Germinal center (tissue), 1 donor: ENCODE data around the gene OSBPL2.

Experiments used
- DNase-seq: peaks from one replicate; pipeline ENCODE4 v3.0.0; 2012; ENCODE audit warnings: mixed read lengths, low spot score

Gene OSBPL2

DNA sequence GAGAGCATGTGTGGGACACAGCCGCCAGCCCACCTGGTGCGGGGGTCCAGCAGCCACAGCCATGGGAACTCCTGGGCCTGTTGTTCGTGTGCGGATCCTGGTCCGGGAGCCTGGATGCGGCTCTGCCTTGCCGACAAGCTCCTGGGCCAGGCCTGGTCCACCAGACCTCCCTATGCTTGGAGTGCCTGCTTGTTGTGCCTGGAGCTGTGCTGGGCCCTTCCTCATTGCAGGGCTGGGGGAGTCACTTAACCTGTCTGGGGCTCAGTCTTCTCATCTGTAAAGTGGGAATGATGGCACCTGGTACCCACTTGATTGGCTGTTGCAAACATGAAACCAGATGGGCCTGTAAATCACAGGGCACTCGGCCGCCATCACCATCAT, 2.6 kb upstream of the OSBPL2 start:
- no peak for DNase-seq

DNA sequence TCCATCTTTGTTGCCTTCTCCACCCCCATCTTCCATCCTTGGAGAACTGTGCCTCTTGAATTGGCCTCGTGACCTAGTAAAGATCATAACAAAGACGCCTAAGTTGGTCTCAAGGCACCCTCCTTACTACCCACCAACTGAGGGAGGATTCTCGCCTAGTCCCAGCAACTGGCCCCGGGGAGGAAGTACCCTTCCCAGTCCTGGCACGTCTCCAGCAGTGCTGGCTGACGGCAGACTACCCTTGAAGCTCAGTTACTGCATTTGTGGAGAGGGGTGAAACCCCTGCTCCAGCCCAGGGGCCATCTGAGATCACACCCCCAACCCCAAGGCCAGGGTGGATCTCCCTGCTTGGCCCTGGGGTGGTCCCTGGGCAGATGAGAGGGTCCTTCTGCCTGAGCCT, 2.1 kb upstream of the OSBPL2 start:
- DNase-seq, result no peak

DNA sequence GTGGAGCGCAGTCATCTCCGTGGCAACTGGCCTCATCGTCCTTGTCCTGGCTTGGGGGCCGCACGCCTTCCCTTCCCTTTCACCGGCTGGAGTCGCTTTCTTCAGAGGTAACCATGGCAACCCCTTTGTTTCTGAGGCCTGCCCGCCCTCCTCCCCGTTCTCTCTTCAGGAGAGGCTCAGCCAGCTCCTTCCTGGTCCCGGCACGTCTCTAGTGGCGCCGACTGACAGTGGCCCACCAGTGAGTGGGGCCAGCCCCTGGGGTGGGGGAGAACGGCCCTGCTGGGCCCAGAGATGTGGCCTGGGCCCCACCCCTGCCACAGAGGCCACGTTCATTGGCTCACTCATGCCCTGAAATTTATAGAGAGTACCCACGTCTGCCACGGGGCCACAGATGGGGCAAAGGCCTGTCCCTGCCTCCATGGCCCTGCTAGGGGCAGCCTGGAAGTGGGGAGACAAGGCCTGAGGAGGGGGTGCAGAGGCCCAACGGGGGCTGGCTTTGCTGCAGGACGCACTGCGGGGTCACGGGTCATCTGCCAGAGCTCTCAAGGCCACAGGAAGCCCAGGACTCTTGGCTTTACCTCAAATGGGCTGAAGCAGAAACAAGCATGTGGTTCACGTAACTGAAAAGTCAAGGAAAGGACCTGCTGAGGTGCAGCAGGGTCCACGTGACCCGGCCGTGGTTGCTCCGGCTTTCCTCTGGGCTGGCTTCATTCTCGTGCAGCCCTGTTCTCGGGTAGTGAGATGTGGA, 1.4 kb upstream of the OSBPL2 start:
- DNase-seq, result no peak

DNA sequence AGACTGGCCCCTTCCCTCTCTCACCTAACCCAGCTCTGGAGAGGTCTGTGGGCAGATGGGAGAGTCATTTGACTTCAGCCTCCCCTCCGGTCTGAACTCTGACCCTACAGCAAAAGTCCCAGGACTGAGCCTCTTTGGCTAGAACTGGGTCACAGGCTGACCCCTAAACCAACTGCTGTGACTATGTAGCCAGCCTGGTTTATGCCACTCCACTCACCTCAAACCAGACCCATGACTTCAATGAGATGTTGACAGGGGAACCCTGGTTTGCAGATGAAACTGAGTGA, 864 bp upstream of the OSBPL2 start:
- DNase-seq, result no peak

DNA sequence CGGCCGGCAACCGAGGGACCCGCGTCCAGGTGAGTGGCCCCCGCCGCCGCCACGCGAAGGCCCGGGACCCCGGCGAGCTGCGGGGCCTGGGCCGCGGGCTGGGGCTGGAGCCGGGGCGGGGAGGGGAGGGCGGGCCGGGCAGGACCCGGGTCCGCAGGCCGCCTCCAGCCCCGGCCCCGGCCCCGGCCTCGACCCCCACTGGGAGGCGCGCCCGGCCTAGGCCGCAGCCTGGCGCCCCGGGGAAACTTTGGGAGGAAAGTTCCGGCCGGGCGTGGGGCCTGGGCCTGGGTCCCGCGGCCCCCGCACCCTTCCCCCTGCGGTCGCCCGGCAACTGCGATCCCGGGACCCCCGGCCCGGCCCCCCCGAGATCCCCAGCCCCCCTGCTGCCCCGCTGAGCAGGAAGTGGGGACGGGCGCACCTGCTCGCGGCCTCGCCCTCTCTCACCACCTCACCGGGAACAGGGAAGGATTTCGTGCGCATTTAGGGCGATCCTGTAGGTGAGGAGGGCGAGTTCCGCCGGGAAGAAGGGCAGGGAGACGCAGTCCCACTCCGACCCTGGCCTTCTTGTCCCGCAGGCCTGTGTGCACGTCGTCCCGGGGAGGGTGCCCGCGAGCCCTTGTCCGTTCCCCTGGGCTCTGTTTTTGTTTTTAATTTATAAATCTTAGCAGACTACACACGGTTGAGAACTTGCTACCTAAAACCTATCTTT, 402 bp downstream of the OSBPL2 start:
- peak; percentile 42 for DNase-seq

DNA sequence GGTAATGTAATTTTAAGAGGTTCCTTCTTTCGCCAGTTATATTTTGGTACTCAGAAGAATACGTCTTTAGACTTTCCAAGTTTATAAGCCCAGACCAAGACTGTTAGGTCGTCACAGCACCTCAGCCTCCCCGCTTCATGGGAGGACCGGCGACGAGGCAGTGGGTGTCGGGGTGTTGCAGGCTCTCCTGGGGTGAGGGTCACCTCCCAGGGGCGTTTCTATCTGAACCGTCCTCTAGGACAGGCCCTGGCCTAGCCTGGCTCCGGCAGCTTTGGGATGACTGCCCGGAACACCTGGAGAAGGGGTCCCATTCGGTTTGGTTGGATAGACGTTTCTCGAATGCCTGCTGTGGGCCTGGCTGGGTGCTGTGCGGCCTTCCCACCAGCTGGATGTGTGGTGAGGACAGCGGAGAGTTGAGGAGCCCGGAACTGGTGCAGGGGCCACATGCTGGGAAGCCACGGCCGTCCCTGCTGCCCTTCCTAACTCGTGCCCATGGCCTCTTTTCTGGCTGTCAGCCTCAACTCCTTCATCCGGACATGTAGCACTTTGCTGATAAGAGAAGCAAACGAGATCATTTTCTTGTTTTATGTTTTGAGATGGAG, 1.1 kb downstream of the OSBPL2 start:
- no peak for DNase-seq

DNA sequence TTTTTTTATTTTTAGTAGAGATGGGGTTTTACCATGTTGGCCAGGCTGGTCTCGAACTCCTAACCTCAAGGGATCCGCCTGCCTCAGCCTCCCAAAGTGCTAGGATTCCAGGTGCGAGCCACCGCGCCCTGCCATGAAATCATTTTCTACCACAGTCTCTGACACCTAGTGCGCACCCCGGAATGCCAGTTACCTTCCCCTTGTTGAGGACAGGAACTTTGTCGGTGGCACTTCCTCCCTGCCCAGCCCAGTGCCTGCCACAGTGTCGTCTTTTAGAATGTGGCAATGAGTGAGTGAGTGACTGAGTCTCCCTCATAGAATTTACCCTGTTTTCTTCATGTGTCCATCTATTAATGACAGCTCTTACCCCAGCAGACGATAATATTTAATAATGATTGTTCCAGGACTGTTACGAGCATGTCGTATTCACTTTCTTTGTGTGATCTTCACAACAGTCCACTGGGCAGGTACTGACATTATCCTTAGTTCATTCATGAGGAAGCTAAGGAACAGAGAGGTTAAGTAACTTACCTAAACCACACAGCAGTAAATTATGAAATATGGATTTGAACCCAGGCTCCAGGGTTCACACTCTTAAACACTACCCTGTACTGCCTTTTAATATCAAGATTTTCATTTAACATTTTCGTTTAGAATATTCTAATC, 1.8 kb downstream of the OSBPL2 start:
- DNase-seq, result no peak

DNA sequence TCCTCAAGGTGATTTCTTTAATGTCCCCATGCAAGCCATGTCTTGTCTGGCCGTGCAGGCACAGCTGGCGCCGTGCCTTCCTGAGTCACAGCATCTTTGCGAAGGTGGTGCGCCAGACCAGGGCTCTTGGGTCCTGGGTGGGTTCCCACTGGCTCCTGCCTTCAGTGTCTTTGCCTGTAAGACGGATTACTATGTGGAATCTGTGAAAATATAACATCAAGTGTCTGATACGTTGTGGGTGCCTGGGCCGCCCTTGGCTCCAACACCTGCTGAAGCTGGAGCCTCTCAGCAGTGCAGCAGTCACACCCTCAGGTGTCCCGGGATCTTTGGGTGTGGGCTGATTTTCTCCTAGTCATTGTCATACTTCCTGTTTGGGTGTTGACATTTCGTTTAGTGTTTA, 3.2 kb downstream of the OSBPL2 start:
- DNase-seq, result no peak

DNA sequence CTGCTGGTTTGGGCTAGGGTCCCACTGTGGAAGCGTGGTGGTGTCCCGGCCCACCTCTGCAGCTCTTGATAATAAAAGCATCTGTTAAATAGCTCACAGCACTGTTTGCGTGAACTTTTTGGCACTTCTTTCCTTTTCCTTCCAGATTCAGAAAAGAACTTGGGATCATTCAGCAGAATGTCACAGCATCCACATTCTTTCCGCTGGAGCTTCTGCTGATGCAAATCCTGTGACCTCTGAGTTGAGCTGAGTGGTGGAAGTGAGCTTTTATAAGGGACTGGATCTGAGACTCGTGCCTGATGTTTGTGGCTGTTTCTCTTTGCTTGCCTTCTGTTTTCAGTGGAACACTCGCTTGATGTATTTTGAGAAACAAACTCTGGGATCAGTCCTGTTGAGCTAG, 3.9 kb downstream of the OSBPL2 start:
- no peak for DNase-seq

DNA sequence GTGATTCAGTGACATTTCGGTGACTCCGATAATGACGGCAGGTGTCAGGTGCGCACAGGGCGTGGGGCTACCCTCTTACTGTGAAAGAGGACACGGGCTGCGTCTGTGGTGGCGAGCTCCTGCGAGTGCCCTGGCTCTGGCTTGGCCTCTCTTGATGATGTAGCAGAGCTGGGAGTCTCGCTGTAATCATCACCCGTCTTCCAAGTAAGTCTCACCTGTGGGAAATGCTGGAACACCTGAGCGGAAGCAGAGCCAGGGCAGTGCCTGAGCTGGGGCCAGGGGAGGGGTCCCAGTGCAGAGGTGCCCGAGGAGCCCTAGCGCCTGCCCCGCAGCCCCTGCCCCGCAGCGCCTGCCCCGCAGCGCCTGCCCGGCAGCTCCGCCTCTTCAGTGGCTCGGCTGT, 4.8 kb downstream of the OSBPL2 start:
- no peak for DNase-seq

DNA sequence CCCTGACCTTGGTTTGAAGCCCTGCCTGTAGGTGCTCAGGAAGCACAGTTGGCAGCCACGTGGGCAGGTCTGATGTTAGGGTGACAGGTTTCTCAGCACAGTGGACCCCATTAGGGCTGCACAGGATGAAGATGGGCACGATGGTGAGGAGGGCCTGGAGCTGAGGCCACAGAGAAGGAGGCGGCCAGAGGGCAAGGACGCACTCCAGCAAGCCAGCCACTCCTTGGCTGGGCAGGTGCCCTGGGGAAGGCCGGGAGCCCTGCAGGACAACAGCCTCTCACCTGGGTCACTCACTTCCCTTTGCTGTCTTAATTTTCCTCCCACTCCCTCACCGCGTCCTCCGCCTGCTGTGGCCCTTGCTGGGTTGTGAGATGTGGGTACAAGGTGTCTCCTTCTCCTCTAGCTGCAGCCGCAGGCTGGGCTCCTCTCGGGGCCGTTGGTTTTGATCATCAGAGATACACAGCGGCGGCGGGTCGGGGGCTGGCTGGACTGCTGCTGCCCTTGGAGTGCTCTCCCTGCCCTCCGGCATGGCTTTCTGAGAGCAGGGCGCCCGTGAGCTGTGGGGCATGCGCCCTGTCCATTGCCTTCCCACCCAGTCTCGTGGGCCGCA, 5.7 kb downstream of the OSBPL2 start:
- no peak for DNase-seq

DNA sequence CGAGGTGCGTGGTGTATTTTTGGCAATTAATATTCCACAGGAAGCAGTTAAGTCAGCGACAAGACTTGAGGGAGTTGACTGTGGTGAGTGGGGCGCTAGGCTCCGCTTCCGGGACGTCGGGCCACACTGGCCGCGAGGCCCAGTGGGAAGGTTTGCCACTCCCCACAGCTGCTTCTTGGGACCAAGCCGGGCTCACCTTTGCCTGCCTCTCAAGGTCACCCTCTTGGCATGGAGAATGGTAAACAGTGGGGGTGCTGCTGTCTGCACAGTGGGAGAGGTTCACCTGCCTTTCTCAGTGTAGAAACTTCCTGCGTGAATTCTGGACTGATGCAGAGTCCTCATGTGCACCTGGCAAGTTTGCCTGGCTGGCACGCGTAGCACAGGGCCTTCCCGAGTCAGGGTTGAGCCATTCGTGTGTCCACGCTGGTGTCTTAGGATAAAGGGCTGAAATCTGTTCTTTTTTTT, 6.4 kb downstream of the OSBPL2 start:
- DNase-seq, result no peak

DNA sequence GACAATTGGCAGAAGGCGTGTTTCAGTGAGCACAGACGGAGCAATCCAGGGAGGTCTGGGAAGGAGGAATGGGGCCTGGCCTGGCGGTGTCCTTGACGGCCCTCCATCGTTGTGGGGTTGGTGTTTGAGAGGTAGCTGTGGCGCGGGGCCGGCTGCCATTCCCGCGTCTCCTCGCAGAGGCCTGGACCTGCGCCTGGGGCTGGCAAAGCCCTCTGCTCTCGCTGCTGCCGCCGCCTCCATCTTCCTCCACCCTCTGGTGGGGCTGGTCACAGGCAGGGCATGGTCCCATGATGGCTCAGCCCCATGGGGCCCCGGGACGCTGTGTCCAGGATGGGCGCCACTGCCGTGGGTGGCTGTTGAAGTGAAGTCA, 7.6 kb downstream of the OSBPL2 start:
- DNase-seq, result no peak

DNA sequence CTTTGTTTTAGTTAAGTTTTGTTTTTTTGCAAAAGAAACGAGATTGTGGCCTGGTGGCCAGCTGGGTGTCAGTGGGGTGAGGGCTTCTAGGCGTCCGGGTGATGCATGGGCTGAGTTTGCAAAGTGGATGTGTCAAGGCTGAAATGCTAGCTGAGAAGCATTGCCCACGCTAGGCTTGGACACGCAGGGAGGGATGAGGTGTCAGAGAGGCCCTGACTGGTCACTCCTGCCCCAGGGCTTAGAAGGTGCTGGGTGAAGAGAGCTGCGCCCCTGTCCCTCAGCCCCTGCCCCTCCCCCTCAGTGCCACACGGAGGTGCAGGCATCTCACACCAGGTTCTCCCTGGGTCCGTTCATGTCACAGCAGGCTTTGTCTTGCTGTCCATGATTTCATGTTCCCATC, 8.1 kb downstream of the OSBPL2 start:
- DNase-seq, result no peak

DNA sequence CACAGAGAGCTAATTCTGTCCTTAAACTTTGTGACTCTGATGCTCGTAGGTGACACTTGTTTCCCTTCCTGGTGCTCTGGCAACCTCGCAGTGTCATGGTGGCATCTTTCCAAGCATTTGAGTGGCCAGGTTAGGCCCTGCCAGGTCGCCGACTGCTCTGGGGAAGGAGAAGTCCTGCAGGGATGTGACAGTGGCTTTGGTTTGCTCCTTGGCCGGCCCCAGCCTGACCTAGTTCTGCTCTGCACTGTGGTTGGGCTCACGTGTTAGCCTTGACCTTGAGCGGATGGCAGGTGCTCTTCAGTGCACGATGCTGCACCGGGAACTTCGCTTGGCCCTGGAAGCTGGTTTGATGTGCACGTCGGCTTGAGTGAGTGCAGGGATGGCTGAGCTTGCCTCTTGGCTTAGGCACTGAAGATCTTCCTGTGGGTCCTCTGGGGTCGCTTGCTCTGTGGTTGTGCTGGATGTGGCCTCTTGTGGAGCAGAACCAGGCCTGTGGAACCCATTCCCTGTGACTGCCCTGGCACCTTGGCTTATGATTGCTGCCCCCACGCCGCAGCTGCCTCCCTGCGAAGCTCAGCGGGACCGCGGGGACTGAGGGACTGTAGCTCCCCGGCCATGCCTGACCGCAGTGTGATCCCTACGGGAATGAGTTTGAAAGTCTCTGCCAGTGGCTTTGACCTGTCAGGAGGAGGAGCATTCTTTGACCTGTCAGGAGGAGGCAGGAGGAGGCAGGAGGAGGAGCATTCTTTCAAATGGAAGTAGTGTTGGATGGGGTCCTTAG, 8.7 kb downstream of the OSBPL2 start:
- no peak for DNase-seq

DNA sequence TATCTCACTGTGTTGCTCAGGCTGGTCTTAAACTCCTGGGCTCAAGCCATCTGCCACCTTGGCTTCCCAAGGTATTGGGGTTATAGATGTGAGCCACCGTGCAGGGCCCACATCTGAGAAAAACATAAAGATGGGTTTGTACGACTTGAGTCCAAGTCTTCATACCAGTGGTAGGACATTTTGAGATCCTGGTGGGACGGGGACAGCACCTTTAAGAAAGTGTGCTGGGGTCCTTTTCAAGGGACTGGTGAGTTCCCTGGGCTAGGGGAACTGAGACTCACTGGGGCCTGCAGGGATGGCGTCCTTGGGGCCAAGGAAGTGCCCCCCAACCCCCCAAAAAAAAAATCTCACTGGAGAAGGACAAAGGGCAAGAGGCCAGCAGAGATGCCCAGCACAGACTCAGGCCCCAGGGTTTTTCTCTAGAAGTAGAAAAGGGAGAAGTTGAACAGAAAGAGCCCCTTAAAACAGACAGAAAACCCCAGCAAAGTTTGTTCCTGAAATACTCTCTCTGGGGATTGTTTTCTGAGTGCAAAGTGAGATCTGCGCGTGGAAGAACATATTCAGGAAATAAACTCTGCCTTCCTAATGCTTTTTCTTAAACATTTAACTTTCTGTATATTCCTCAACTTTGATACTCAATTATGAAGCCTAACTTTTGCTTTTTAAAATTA, 10.7 kb downstream of the OSBPL2 start:
- no peak for DNase-seq

DNA sequence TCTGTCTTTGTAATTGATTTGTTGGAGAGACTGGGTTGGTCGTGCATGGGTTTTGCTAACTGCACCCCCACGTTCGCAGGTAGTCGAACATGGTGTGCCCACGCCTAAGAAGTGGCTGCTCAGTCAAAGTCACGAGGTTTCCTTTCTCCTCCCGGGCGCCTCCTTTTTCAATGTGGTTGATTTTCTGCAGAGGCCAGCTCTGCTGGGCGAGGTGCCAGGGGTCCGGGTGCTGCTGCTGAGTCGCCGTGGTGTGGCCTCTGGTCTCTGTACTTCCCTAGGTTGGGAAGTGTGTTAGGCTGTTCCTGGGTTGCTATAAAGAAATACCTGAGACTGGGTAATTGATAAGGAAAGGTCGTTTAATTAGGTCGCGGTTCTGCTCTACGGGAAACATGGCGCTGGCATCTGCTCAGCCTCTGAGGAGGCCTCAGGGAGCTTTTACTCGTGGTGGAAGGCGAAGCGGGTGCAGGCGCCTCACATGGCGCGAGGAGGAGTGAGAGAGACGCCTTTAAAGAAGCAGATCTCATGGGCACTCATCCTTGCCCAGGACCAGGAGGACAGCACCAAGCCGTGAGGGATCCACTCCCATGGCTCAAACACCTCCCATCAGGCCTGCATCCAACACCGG, 14.1 kb downstream of the OSBPL2 start:
- no peak for DNase-seq

DNA sequence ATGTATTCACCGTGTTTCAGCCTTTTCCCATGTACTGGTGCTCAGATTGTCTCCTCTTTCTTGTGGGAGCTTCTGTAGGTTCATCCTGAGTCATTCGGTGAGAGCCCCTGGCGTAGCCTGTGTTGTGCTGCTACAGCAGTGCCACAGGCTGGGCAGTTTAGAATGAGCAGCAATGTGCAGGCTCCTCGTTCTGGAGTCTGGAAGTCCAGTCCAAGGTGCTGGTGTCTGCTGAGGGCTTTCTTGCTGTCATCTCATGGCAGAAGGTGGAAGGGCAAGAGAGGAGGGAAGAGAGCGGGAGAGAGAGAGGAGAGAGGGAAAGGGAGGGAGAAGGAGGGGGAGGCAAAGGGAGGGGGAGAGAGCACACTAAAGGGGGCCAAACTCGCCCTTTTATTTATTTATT, 15.1 kb downstream of the OSBPL2 start:
- no peak for DNase-seq

DNA sequence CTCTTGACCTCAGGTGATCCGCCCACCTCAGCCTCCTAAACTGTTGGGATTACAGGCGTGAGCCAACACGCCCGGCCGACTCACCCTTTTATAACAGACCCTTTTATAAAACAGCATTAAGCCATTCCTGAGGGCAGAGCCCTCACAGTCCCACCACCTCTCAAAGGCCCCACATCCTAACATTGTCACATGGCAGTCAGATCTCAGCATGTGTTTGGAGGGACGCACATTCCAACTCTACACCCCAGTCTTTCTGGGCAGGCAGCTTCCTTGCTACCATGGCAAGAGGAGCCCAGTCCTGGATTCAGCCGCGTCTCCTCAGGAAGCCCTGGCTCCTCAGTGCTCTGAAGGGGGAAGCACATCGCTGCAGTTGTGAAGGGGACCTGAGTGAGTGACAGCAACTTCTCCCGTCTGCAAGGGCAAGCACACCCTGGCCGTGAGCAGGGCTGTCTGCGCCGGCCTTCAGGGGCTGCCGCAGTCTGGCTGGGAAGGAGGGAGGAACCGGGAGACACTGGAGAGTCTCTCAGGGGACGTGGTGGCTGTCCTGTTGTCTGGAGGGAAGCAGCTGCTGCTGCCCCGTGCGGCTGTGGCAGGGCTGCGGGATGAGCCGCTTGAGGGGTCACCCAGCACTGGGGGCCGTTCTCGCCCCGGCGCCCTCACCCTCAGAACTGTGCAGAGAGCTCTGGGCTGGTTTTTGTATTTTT, 15.9 kb downstream of the OSBPL2 start:
- no peak for DNase-seq

DNA sequence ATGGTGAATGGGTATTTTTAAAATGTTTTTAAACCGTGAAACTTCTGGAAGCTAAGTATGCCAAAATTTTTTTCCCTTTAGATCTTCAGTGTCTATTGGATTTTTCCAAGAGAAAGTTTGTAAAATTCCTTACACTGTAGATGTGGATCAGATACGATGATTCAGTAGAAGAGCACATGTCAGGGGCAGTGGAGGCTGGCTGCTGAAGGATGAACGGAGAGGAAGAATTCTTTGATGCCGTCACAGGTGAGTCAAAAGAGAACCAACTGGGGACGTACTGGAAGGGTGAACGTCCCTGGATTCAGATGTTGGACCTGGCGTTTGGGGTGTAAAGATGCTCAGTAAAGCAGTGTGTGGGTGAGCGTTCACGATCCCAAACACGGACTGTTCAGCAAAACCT, 17.7 kb downstream of the OSBPL2 start:
- DNase-seq, result no peak
